A549 treated with dexamethasone at 1 μM for 4 hours (cell line): ENCODE results near the gene ARID3A. TPM values are rescaled to one million over a fixed set of nuclear protein-coding genes. Genes with fewer than 3 reads are reported as not detected.

Experiments used
- total RNA-seq: library from RNA; stranded (reverse); fragments of 200-300 nt; extraction: Qiagen RNA extraction; gene quantifications from 5 replicates; pipeline ENCODE4 v1.2.3, GENCODE V29; 2022

Gene ARID3A
- total RNA-seq = 2.8 to 6.6 TPM (median 5.6 TPM) in 5 replicates

DNA sequence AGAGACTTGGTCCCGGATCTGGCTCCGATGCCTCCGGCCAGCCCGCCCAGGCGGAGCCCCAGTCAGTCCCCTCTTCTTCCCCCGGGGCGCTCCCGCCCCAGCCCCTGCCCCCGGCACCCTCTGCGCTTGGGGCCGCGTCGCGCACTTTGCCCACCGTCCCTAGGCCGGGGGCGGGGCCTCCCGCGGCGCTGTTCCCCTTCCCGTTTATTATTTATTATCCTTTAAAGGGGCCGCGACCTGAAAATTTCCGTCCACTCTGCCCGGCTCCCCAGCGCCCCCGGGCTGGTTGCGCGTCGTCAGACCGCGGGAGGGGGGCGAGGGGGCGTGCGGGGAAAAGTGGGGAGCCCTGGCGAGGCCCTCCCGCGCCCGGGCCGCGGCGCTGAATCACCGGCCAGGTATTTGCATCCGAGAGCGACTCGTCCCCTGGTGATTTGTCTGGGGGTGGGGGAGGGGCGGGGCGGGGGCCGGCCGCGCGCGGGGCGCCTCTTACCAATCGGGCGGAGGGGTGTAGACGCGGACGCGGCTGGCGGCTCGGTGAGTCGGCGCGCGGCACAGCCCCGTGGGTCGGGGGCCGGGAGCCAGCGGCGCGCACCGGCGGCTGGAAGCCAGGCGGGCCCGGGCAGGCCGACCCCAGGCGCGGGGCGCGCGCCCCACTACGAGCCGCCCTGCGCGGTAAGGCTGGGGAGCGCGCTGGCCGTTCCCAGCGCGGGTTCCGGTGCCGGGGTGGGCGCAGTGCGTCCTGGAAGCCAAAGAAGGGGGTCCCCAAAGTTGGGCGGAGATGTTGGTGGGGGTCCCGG, at the start of gene ARID3A:
TSS of gene ARID3A (plus strand) at position 510 of the 797 bp plus-strand sequence. CDS start 3,494 bp downstream, outside the sequence.

GRCh38 chr19:892894-893689, 32.7 kb upstream of the ARID3A start, which contains the start of the genes MED16 and RNU6-9:
Gene MED16 (minus strand): TSS chr19:893187. CDS start chr19:891131, 2,056 bp downstream.
Gene RNU6-9 (plus strand): TSS chr19:893484.

DNA sequence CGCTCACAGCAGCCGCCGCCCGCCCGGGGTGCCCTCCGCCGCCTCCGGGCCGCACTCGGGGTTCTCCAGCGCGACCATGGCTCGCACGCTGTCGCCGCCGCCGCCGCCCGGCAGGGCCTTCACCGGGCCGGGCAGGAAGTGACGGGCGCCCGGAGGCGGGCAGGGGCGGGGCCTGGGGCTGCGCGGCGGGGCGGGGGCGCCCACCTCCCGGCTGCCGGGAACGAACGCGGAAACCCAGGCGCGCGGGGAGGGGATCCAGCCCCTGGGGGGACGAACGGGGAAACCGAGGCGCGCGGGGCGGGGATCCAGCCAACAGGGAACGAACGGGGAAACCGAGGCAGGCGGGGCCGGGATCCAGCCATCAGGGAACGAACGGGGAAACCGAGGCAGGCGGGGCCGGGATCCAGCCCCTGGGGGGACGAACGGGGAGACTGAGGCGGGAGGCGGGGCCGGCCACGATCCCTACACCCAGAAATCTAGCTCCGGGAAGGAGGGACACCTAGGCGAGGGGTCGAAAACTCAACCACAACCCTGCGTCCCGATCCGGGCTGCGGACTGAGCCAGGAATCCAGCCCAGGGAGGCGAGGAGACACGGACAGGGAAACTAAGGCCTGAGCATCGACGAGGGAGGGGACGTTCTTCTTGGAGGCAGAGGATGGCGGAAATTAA, 12.6 kb upstream of the ARID3A start, which contains the start of gene R3HDM4:
TSS of gene R3HDM4 (minus strand) at position 140 of the 669 bp plus-strand sequence. CDS start at position 78, 62 bp downstream.

GRCh38 chr19:917323-918151, 8.3 kb upstream of the ARID3A start, which contains the start of gene KISS1R:
Gene KISS1R (plus strand): TSS chr19:917333. CDS start chr19:917503, 170 bp downstream.

GRCh38 chr19:984165-984967, 58.5 kb downstream of the ARID3A start, which contains the start of gene WDR18:
Gene WDR18 (plus strand): TSS chr19:984345. CDS start chr19:984354, 9 bp downstream.

GRCh38 chr19:1000095-1000494, 74.3 kb downstream of the ARID3A start, which contains the start of gene GRIN3B:
Gene GRIN3B (plus strand): TSS chr19:1000419. CDS start chr19:1000438, 19 bp downstream.

DNA sequence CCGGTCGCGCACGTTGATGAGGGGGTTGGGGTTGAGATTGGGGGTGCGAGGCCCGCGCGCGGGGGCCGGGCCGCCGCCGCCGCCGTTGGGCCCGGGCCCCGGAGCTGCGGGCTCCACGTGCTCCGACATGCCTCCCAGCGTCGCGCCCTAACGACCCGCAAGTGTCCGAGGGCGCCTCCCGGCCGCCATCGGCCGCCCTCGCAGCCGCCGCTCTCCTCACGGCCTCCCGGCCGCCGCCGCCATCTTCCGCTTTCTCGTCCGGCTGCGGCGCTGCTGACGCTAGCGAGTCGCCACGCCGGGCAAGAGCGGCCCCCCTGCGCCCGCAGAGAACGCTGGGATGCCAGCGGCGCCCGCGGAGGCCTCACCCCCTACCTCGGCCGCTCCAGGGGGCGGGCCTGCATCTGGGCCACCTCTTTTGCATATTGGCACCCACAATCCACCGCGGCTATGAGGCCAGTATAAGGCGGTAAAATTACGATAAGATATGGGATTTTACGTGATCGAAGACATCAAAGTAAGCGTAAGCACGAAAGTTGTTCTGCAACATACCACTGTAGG, 95.1 kb downstream of the ARID3A start, which contains the start of gene TMEM259:
TSS of gene TMEM259 (minus strand) at position 256 of the 558 bp plus-strand sequence. CDS start at position 129, 127 bp downstream.

Other genes starting within 250 kb of the ARID3A start
- gene FSTL3, start 249.6 kb upstream of the ARID3A start, total RNA-seq = 215 to 309 TPM (median 261 TPM) in 5 replicates
- 0.14 TPM in 1 of 5 replicates, not detected in the others for gene PRSS57, start 230.6 kb upstream of the ARID3A start, total RNA-seq
- 11.0 to 17.2 TPM (median 15.6 TPM) in 5 replicates for gene PALM, start 217.1 kb upstream of the ARID3A start, total RNA-seq
- gene MISP, start 174.9 kb upstream of the ARID3A start, total RNA-seq = 60.7 to 84.1 TPM (median 81.1 TPM) in 5 replicates
- 179 to 224 TPM (median 212 TPM) in 5 replicates for gene PTBP1, start 128.6 kb upstream of the ARID3A start, total RNA-seq
- 2.6 to 5.1 TPM (median 3.6 TPM) in 5 replicates for gene PLPPR3, start 104.1 kb upstream of the ARID3A start, total RNA-seq
- gene AZU1, start 98.2 kb upstream of the ARID3A start, total RNA-seq = 0.20 to 0.28 TPM (median 0.24 TPM) in 4 of 5 replicates, not detected in the other
- 0.17 to 0.66 TPM (median 0.42 TPM) in 5 replicates for gene PRTN3, start 85.0 kb upstream of the ARID3A start, total RNA-seq
- gene ELANE, start 73.7 kb upstream of the ARID3A start, total RNA-seq = 0.09 to 0.23 TPM (median 0.17 TPM) in 4 of 5 replicates, not detected in the other
- gene CFD, start 66.4 kb upstream of the ARID3A start, total RNA-seq = 10.1 to 20.7 TPM (median 16.8 TPM) in 5 replicates
- gene MED16, start 32.8 kb upstream of the ARID3A start, total RNA-seq = 12.6 to 23.8 TPM (median 22.5 TPM) in 5 replicates
- not detected in 5 replicates for gene RNU6-9, start 32.6 kb upstream of the ARID3A start, total RNA-seq
- 24.0 to 40.9 TPM (median 35.3 TPM) in 5 replicates for gene R3HDM4, start 12.8 kb upstream of the ARID3A start, total RNA-seq
- 0.19 to 0.43 TPM (median 0.21 TPM) in 5 replicates for gene KISS1R, start 8.7 kb upstream of the ARID3A start, total RNA-seq
- gene WDR18, start 58.3 kb downstream of the ARID3A start, total RNA-seq = 39.8 to 62.3 TPM (median 57.5 TPM) in 5 replicates
- 1.7 to 3.9 TPM (median 3.0 TPM) in 5 replicates for gene GRIN3B, start 74.4 kb downstream of the ARID3A start, total RNA-seq
- gene TMEM259, start 95.1 kb downstream of the ARID3A start, total RNA-seq = 62.1 to 144 TPM (median 130 TPM) in 5 replicates
- not detected in 5 replicates for gene RNU6-2, start 95.5 kb downstream of the ARID3A start, total RNA-seq
- 93.3 to 117 TPM (median 109 TPM) in 5 replicates for gene CNN2, start 100.6 kb downstream of the ARID3A start, total RNA-seq
- 11.1 to 20.7 TPM (median 16.9 TPM) in 5 replicates for gene ABCA7, start 114.1 kb downstream of the ARID3A start, total RNA-seq
- 2.8 to 6.4 TPM (median 5.2 TPM) in 5 replicates for gene ARHGAP45, start 141.1 kb downstream of the ARID3A start, total RNA-seq
- 202 to 261 TPM (median 248 TPM) in 5 replicates for gene POLR2E, start 169.3 kb downstream of the ARID3A start, total RNA-seq
- 425 to 537 TPM (median 506 TPM) in 5 replicates for gene GPX4, start 178.0 kb downstream of the ARID3A start, total RNA-seq
- gene SBNO2, start 248.2 kb downstream of the ARID3A start, total RNA-seq = 18.1 to 33.6 TPM (median 32.9 TPM) in 5 replicates